Measurements from ENCODE around the gene L2HGDH. TPM values are rescaled to one million over a fixed set of nuclear protein-coding genes. Genes with fewer than 3 reads are reported as not detected.
A peak's percentile ranks its signal among the peaks of the same experiment; 100 is the strongest.

Gene L2HGDH
- total RNA-seq, 4 donors from 2014 or later: 8.6 to 13.4 (median 10.9) TPM

DNA sequence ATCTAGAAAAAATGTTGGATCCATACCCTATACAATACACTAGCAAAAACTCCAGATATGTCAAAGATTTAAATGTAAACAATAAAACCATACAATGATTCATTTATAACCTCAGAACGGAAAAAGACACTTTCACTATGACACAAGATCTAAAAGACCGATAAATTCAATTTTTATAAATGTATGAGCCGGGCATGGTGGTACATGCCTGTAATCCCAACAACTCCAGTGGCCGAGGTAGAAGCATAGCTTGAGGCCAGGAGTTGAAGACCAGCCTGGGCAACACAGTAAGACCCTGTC is 78.1 kb downstream of the L2HGDH start:
- intact Hi-C loops (cut with DNase I; ENCODE audit: low total_unique reads): loop anchor here (5.0 to 10.0 kb wide), 4 partner anchors 119 to 433 kb away; partner anchors contain the start of genes CDKL1, SAV1 and VCPKMT
- Histone ChIP-seq H3K27ac (peak overlapping the region in 1 of 4 donors; percentile 99), H3K36me3 (no peaks in the 10 kb centered on the region), H3K4me3 (no peak overlapping the region), H3K9me3 (no peaks in the 10 kb centered on the region), H3K27me3 (no peaks in the 10 kb centered on the region), H3K4me1 (peaks cover 30 to 31% of the 10 kb centered on the region in 2 donors)
- TF ChIP-seq, protein P1, sequence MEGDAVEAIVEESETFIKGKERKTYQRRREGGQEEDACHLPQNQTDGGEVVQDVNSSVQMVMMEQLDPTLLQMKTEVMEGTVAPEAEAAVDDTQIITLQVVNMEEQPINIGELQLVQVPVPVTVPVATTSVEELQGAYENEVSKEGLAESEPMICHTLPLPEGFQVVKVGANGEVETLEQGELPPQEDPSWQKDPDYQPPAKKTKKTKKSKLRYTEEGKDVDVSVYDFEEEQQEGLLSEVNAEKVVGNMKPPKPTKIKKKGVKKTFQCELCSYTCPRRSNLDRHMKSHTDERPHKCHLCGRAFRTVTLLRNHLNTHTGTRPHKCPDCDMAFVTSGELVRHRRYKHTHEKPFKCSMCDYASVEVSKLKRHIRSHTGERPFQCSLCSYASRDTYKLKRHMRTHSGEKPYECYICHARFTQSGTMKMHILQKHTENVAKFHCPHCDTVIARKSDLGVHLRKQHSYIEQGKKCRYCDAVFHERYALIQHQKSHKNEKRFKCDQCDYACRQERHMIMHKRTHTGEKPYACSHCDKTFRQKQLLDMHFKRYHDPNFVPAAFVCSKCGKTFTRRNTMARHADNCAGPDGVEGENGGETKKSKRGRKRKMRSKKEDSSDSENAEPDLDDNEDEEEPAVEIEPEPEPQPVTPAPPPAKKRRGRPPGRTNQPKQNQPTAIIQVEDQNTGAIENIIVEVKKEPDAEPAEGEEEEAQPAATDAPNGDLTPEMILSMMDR (IDR thresholded peaks at IDR 0.05 in 4 of 5, conservative IDR thresholded peaks at IDR 0.05 in 1 of 5): no peak
- no peak for TF ChIP-seq POLR2A (IDR thresholded peaks at IDR 0.05)
- DNase-seq: no peak
- in situ Hi-C loops (cut with MboI; ENCODE audit: low sequenced_read_pairs in 4 of 4): loop anchor here in 1 of 4 donors (10.0 kb wide), 1 partner anchor 369 kb away; no protein-coding TSS in a partner anchor
- no peak for ATAC-seq

DNA sequence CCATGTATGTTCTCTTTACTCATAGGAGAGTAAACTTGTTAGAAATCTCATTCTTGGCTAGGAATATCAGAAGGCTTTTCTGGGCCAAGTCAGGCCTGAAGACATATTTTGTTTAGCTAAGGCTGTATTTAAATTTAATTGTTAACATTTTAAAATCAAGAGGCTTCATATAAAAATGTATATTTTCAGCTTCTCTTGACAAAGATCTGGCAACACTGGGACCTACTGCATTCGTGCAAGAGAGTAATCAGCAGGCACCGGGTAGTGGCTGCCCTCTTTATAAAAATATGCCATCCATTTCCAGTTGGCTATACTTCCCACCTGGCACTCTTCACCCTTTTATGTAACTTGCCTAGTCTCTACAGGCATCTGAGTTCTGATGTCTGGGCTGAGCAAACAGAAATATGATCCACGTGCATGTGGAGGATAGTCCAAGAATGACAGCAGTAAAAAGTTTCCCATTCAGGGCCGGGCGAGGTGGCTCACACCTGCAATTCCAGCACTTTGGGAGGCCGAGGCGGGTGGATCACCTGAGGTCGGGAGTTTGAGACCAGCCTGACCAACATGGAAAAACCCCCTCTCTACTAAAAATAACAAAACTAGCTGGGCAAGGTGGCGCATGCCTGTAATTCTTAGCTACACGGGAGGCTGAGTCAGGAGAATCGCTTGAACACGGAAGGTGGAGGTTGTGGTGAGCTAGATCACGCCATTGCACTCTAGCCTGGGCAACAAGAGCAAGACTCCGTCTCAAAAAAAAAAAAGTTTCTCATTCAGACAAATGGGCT is 78.7 kb downstream of the L2HGDH start:
- in situ Hi-C loops (cut with MboI; ENCODE audit: low sequenced_read_pairs in 4 of 4): loop anchor here in 1 of 4 donors (10.0 kb wide), 1 partner anchor 369 kb away; no protein-coding TSS in a partner anchor
- peak; percentile 53 to 57 for ATAC-seq
- DNase-seq: peak; percentile 39 to 53
- Histone ChIP-seq H3K4me3 (no peak overlapping the region), H3K36me3 (no peaks in the 10 kb centered on the region), H3K9me3 (no peaks in the 10 kb centered on the region), H3K27me3 (no peaks in the 10 kb centered on the region), H3K4me1 (peaks cover 36% of the 10 kb centered on the region in 2 donors), H3K27ac (peak overlapping the region in 3 of 4 donors; percentile 97 to 99 (median 97))
- no peak for TF ChIP-seq POLR2A (IDR thresholded peaks at IDR 0.05)
- TF ChIP-seq, protein P1 (IDR thresholded peaks at IDR 0.05 in 4 of 5, conservative IDR thresholded peaks at IDR 0.05 in 1 of 5): no peak
- intact Hi-C loops (cut with DNase I; ENCODE audit: low total_unique reads): loop anchor here (5.0 to 10.0 kb wide), 4 partner anchors 119 to 434 kb away; partner anchors contain the start of genes CDKL1, SAV1 and VCPKMT

DNA sequence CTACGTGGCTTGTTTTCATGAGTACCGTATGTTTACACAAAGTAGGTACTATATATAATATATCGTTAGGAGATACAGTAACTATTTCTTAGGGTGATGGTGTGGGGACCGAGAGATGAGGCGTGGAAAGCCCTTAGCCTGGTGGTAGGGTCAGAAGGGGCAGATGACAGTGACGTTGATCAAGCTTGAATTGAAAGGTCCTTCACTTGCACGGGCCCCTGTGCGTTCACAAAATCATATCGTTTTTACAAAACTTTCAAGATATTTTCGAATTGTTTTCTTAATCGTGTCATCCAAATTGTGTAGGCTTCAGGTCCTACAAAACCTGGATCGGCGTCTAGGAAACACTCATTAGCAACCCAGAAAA is 79.8 kb downstream of the L2HGDH start:
- H3K4me3 ChIP-seq: peak overlapping the region; percentile 74 to 98 (median 86)
- H3K4me1 ChIP-seq: peaks cover 45 to 47% of the 10 kb centered on the region in 2 donors
- peak overlapping the region; percentile 91 to 99 (median 97) for H3K27ac ChIP-seq
- peak in 1 of 2 donors; percentile 9 for ATAC-seq
- in situ Hi-C loops (cut with MboI; ENCODE audit: low sequenced_read_pairs in 4 of 4): loop anchor here in 1 of 4 donors (10.0 kb wide), 1 partner anchor 367 kb away; no protein-coding TSS in a partner anchor
- no peak for DNase-seq
- intact Hi-C loops (cut with DNase I; ENCODE audit: low total_unique reads): loop anchor here (5.0 to 10.0 kb wide), 4 partner anchors 117 to 435 kb away; partner anchors contain the start of genes CDKL1, SAV1 and VCPKMT
- H3K36me3 ChIP-seq: no peaks in the 10 kb centered on the region
- no peak for TF ChIP-seq POLR2A (IDR thresholded peaks at IDR 0.05)
- TF ChIP-seq, protein P1 (IDR thresholded peaks at IDR 0.05 in 4 of 5, conservative IDR thresholded peaks at IDR 0.05 in 1 of 5): no peak
- H3K9me3 ChIP-seq: no peaks in the 10 kb centered on the region
- no peaks in the 10 kb centered on the region for H3K27me3 ChIP-seq

DNA sequence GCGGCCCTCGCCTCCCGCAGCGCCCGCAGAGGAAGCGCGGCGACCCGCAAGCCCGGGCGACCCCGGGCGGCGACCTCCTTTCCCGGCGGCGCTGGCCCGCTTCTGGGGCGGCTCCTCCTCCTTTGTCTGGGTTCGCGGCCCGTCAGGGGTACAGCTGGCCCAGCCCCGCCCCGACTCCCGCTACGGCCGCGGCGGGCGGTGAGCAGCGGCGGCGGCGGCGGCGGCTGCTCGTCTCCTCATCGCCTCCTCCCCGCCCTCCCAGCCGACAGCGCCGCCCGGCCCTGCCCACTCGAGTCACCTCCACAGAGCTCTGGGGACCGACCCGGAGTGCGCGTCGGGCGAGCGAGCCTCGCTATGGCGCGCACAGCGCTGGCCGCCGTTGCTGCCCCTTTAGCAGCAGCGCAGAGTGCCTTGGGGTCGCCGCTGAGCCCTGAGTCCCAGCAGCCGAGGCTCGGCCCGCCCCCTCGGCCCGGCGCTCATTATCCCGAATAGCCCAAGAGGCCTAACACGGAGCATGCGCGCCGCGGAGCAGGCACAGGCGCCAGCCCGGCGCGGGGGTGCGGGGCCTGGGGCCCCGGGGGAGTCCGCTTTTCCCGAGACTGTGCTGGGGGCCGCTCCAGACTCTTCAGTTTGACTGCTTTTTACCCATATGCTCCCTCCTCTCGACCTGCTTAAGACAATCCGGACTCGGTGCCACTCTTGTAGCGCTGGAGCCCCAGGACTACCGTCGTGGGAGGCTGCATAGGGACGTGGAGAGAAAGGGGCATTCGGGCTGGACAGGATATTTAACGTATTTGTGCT is 80.4 kb downstream of the L2HGDH start, which contains the start of gene SOS2:
TSS of gene SOS2 (minus strand) at position 104 of the 801 bp plus-strand sequence. CDS start 295 bp downstream, outside the sequence.
- ATAC-seq (peak; percentile 79 to 84), DNase-seq (peak; percentile 74 to 86)
- Histone ChIP-seq H3K27ac (peak within 1 kb of the TSS; percentile 91 to 99 (median 97)), H3K9me3 (no peaks in the 10 kb centered on the region), H3K4me3 (peak within 1 kb of the TSS; percentile 74 to 98 (median 86)), H3K36me3 (no peaks in the 10 kb centered on the region), H3K27me3 (no peaks in the 10 kb centered on the region), H3K4me1 (peaks cover 51 to 53% of the 10 kb centered on the region in 2 donors)
- TF ChIP-seq, protein P1 (IDR thresholded peaks at IDR 0.05 in 4 of 5, conservative IDR thresholded peaks at IDR 0.05 in 1 of 5): peak in 1 of 5 experiments; percentile 33
- peak; percentile 91 to 95 for TF ChIP-seq POLR2A (IDR thresholded peaks at IDR 0.05)
- intact Hi-C loops (cut with DNase I; ENCODE audit: low total_unique reads): loop anchor here (2.0 to 10.0 kb wide), 7 partner anchors 81 to 436 kb away; partner anchors contain the start of genes ARF6, CDKL1, DMAC2L and L2HGDH
- in situ Hi-C loops (cut with MboI; ENCODE audit: low sequenced_read_pairs in 4 of 4): loop anchor here in 1 of 4 donors (10.0 kb wide), 1 partner anchor 367 kb away; no protein-coding TSS in a partner anchor

Measured in gastrocnemius medialis (tissue), 4 donors.